CD14-positive monocyte (primary cell): Measurements from ENCODE around the gene RAI1. TPM values are rescaled to one million over a fixed set of nuclear protein-coding genes. Genes with fewer than 3 reads are reported as not detected.

Source experiments
- DNase-seq, 3 donors: peaks; one replicate each; pipeline ENCODE4 v3.0.0-alpha.2; 2011 to 2022
- H2AFZ ChIP-seq: 2 replicates; pipeline ENCODE4 v1.6.0; 2012; ENCODE audit warnings: mild to moderate bottlenecking, low read depth, low read length, inconsistent platforms; ENCODE audit not compliant: insufficient read depth, poor library complexity, severe bottlenecking
- H3K27ac ChIP-seq, 2 donors: 1 replicate in 1 of 2; 2 replicates in 1 of 2; pipeline ENCODE4 v1.5.1; 2012 to 2013; ENCODE audit warnings: low read length in 2 of 2, control low read depth in 1 of 2, inconsistent platforms in 1 of 2, low read depth in 1 of 2, mild to moderate bottlenecking in 1 of 2
- H3K27me3 ChIP-seq, 2 donors: one replicate each; pipeline versions ENCODE4 v1.6.0 to v1.6.1; 2011 to 2013; ENCODE audit warnings: low read length in 2 of 2; ENCODE audit not compliant: control insufficient read depth in 2 of 2, insufficient read depth in 2 of 2
- H3K36me3 ChIP-seq, 2 donors: replicated peaks in 1 of 2; 1 replicate in 1 of 2; 2 replicates in 1 of 2; pipeline versions ENCODE4 v1.5.1 to v1.6.1; 2012 to 2013; ENCODE audit warnings: low read length in 2 of 2, control low read depth in 1 of 2, inconsistent platforms in 1 of 2, mild to moderate bottlenecking in 1 of 2; ENCODE audit not compliant: insufficient read depth in 2 of 2, control insufficient read depth in 1 of 2
- H3K4me1 ChIP-seq, 2 donors: 1 replicate in 1 of 2; 2 replicates in 1 of 2; pipeline versions ENCODE4 v1.5.1 to v1.6.1; 2012 to 2013; ENCODE audit warnings: low read length in 2 of 2, control low read depth in 1 of 2, inconsistent platforms in 1 of 2, mild to moderate bottlenecking in 1 of 2, moderate library complexity in 1 of 2; ENCODE audit not compliant: insufficient read depth in 2 of 2, control insufficient read depth in 1 of 2
- H3K4me2 ChIP-seq: replicated peaks from 2 replicates; pipeline ENCODE3; 2012; ENCODE audit warnings: low read length, moderate library complexity, mild to moderate bottlenecking; ENCODE audit not compliant: poor library complexity, severe bottlenecking; ENCODE audit errors: extremely low read depth
- H3K4me3 ChIP-seq, 3 experiments: fragments of 200-600 bp in 1 of 3; sonication (generic) in 1 of 3; replicated peaks in 1 of 3; 1 replicate in 2 of 3; 2 replicates in 1 of 3; pipeline ENCODE4 v1.5.1; 2011 to 2013; ENCODE audit warnings: low read length in 3 of 3, mild to moderate bottlenecking in 3 of 3, control low read depth in 2 of 3, low read depth in 2 of 3, inconsistent platforms in 1 of 3, moderate library complexity in 1 of 3
- H3K79me2 ChIP-seq: 2 replicates; pipeline ENCODE4 v1.6.0; 2012; ENCODE audit warnings: mild to moderate bottlenecking, control low read depth, inconsistent platforms, low read length, moderate library complexity; ENCODE audit not compliant: insufficient read depth
- H3K9ac ChIP-seq: 2 replicates; pipeline ENCODE4 v1.6.0; 2017; ENCODE audit warnings: low read length, mild to moderate bottlenecking; ENCODE audit not compliant: insufficient read depth, poor library complexity, severe bottlenecking
- H3K9me3 ChIP-seq, 2 donors: replicated peaks in 1 of 2; 1 replicate in 1 of 2; 2 replicates in 1 of 2; pipeline versions ENCODE4 v1.5.1 to v1.6.1; 2012 to 2013; ENCODE audit warnings: low read length in 2 of 2, control low read depth in 1 of 2; ENCODE audit not compliant: control insufficient read depth in 1 of 2, insufficient read depth in 1 of 2
- H4K20me1 ChIP-seq: 2 replicates; pipeline ENCODE4 v1.6.0; 2012; ENCODE audit warnings: mild to moderate bottlenecking, low read length, control low read depth, moderate library complexity; ENCODE audit not compliant: insufficient read depth
- H3K27ac Mint-ChIP-seq, 7 donors: one replicate each; pipeline ENCODE4 v1.8.0; 2020; ENCODE audit warnings: mild to moderate bottlenecking in 7 of 7, mixed read lengths in 7 of 7, moderate library complexity in 6 of 7, inconsistent platforms in 2 of 7
- H3K27me3 Mint-ChIP-seq, 3 donors: one replicate each; pipeline ENCODE4 v1.8.0; 2021 to 2022; ENCODE audit warnings: low read depth in 3 of 3, mild to moderate bottlenecking in 3 of 3, mixed read lengths in 3 of 3, moderate library complexity in 3 of 3, inconsistent platforms in 1 of 3
- H3K36me3 Mint-ChIP-seq, 2 donors: one replicate each; pipeline ENCODE4 v1.8.0; 2020; ENCODE audit warnings: mixed read lengths in 2 of 2, inconsistent platforms in 1 of 2, mild to moderate bottlenecking in 1 of 2
- H3K4me1 Mint-ChIP-seq: one replicate; pipeline ENCODE4 v1.8.0; 2020; ENCODE audit warnings: mild to moderate bottlenecking, mixed read lengths
- H3K4me3 Mint-ChIP-seq, 2 donors: one replicate each; pipeline ENCODE4 v1.8.0; 2020; ENCODE audit warnings: mild to moderate bottlenecking in 2 of 2, mixed read lengths in 2 of 2, moderate library complexity in 1 of 2
- H3K9me3 Mint-ChIP-seq, 7 donors: one replicate each; pipeline ENCODE4 v1.8.0; 2020 to 2022; ENCODE audit warnings: mixed read lengths in 7 of 7, mild to moderate bottlenecking in 6 of 7, moderate library complexity in 6 of 7, inconsistent platforms in 2 of 7
- WGBS: methylation state at CpG from one replicate; pipeline ENCODE4 v1.1.5; 2013; ENCODE audit warnings: missing lambda C conversion rate; ENCODE audit not compliant: insufficient coverage; 5-methylcytosine and 5-hydroxymethylcytosine counted together
- intact Hi-C, 2 donors: fragments of 100-400 bp; cut with micrococcal nuclease; formaldehyde crosslinking; loops; one replicate each; pipeline versions ENCODE4 v1.15.0 to v1.15.1; 2023
- polyA plus RNA-seq, 3 donors: library from polyadenylated mRNA; depleted of rRNA in 1 of 3; unstranded in 2 of 3; stranded (reverse) in 1 of 3; fragments of 300-500 nt in 2 of 3; fragments of >200 nt in 1 of 3; fragmentation: Illumina TruSeq in 2 of 3; gene quantifications; 1 replicate in 2 of 3; 2 replicates in 1 of 3; pipeline ENCODE4 v1.2.3, GENCODE V29; 2012 to 2021
- TF ChIP-seq, protein P1 (sequence below): fragments of 200-600 bp; IDR thresholded peaks from one replicate; pipeline ENCODE4 v1.8.0; 2022; ENCODE audit warnings: antibody characterized with exemption, mild to moderate bottlenecking

The RAI1 gene
- polyA plus RNA-seq, 3 donors = 0.89 to 4.4 (median 1.5) TPM

DNA sequence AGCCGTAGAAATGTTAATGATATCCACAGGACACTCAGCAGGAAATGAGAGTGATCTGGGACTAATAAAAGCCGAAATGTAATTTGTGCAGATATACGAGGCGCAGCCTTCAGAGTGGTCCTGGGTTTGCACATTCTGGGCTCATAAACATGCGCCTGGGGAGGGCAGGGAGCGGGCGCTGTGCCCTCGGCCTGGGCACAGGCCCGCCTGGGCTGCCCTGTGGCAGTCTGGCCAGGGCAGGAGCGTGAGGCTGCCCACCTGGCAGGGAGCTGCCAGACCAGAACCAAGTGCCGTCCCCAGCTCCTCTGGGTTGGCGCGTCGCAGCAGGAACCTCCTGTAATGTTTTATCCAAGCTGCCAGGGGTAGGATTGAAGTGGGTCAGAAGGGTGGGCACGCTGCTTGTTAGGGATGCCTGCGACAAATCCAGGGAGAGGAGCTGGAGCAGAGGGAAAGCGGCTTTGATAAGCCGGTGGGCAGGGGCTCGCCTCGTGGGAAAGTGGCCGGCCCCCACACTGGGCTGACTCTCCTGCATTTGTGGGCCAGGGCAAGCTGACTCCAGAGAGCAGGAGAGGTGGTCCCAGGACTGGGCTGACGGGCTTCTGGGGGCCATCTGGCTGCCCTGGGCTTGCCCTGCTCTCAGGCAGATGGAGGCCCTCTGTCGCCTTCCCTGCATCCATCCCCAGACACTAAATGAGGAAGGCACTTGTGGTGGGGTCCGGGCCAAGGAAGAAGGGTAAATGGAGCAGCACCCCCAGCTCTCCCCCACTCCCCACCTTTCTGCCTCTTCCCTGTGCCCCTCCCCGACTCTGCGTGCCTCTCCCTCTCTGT is 109.6 kb downstream of the RAI1 start:
- peaks cover 24 to 27% of the 10 kb centered on the region in 2 donors for H3K36me3 ChIP-seq

DNA sequence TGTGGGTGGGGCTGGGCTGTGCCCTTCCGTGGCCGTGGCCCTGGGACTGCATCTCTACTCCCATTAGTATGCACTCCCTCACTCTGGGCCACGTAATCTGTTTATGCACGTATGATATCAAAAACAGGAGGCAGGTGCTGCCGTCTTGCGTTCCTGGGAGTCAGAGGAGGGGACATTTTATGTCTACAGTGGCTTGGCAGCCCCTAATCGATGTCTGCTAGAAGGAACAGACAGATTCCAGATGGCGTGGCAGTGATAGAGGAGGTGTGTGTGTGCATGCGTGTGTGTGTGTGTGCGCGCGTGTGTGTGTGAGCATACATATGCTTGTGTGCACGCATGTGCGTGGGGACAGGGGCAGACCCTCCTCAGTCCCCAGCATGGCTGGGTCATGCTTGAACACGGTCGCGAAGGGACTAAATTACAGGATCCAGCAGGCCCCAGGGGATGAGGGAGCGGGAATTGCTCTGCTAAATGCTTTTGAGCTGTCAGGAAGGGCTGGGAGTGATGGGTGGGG is 110.8 kb downstream of the RAI1 start:
- Histone ChIP-seq H3K4me2 (no peak overlapping the region), H4K20me1 (peaks cover 67% of the 10 kb centered on the region), H3K4me1 (peaks cover 0 to 5% of the 10 kb centered on the region in 2 donors), H3K4me3 (no peak overlapping the region), H3K9ac (no peak overlapping the region), H3K27me3 (no peaks in the 10 kb centered on the region), H3K36me3 (peaks cover 37 to 40% of the 10 kb centered on the region in 2 donors), H3K79me2 (no peaks in the 10 kb centered on the region), H3K9me3 (no peaks in the 10 kb centered on the region), H2AFZ (no peak overlapping the region), H3K27ac (no peak overlapping the region)
- intact Hi-C loops = no loop called here
- Mint-ChIP-seq H3K36me3 (peaks cover 23 to 37% of the 10 kb centered on the region in 2 donors), H3K9me3 (no peaks in the 10 kb centered on the region), H3K27me3 (peaks cover 5 to 6% (median 5%) of the 10 kb centered on the region in 3 donors), H3K4me1 (peaks cover 12% of the 10 kb centered on the region), H3K27ac (peak overlapping the region in 1 of 7 donors; percentile 61), H3K4me3 (peak overlapping the region in 1 of 2 donors; percentile 24)
- no peak for DNase-seq
- TF ChIP-seq, protein P1, sequence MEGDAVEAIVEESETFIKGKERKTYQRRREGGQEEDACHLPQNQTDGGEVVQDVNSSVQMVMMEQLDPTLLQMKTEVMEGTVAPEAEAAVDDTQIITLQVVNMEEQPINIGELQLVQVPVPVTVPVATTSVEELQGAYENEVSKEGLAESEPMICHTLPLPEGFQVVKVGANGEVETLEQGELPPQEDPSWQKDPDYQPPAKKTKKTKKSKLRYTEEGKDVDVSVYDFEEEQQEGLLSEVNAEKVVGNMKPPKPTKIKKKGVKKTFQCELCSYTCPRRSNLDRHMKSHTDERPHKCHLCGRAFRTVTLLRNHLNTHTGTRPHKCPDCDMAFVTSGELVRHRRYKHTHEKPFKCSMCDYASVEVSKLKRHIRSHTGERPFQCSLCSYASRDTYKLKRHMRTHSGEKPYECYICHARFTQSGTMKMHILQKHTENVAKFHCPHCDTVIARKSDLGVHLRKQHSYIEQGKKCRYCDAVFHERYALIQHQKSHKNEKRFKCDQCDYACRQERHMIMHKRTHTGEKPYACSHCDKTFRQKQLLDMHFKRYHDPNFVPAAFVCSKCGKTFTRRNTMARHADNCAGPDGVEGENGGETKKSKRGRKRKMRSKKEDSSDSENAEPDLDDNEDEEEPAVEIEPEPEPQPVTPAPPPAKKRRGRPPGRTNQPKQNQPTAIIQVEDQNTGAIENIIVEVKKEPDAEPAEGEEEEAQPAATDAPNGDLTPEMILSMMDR = no peak
- WGBS = 86% methylated on average over 11 of the region's 18 CpGs

More for the DNA sequence above, 109.6 kb downstream of the RAI1 start:
- Histone ChIP-seq H4K20me1 (peaks cover 78% of the 10 kb centered on the region), H3K4me1 (peaks cover 0 to 5% of the 10 kb centered on the region in 2 donors), H3K9me3 (no peaks in the 10 kb centered on the region), H3K4me2 (no peak overlapping the region), H3K4me3 (no peak overlapping the region), H3K27me3 (no peaks in the 10 kb centered on the region), H3K9ac (no peak overlapping the region), H3K27ac (no peak overlapping the region), H2AFZ (no peak overlapping the region), H3K79me2 (no peaks in the 10 kb centered on the region)
- peaks cover 12% of the 10 kb centered on the region for H3K4me1 Mint-ChIP-seq
- intact Hi-C loops = no loop called here
- TF ChIP-seq, protein P1 = no peak
- no peak overlapping the region for H3K27ac Mint-ChIP-seq
- peaks cover 5 to 9% (median 6%) of the 10 kb centered on the region in 3 donors for H3K27me3 Mint-ChIP-seq
- H3K36me3 Mint-ChIP-seq = peaks cover 16 to 26% of the 10 kb centered on the region in 2 donors
- DNase-seq = no peak
- 91% methylated on average over 23 of the region's 26 CpGs for WGBS
- no peaks in the 10 kb centered on the region for H3K9me3 Mint-ChIP-seq
- H3K4me3 Mint-ChIP-seq = no peak overlapping the region
